ENCODE data around the gene KANK2. TPM values are rescaled to one million over a fixed set of nuclear protein-coding genes. Genes with fewer than 3 reads are reported as not detected.

Gene KANK2
- polyA plus RNA-seq, 1 donor from 2014 or later = 0.25 TPM

GRCh38 chr19:11242025-11242424 lies 44.7 kb upstream of the KANK2 start:
- no peak overlapping the region for H3K4me2 ChIP-seq (ENCODE audit: low read length)
- H3K27ac ChIP-seq (ENCODE audit: low read length) = no peak overlapping the region
- no peaks in the 10 kb centered on the region for H4K20me1 ChIP-seq (ENCODE audit: insufficient read depth)
- H3K9ac ChIP-seq (ENCODE audit: low read length) = no peak overlapping the region
- H3K36me3 ChIP-seq (ENCODE audit: insufficient read depth, low read length) = no peaks in the 10 kb centered on the region
- H3K9me2 ChIP-seq (ENCODE audit: insufficient read depth, low read length) = no peaks in the 10 kb centered on the region
- H3K27me3 ChIP-seq (ENCODE audit: insufficient read depth, low read depth, low read length) = no peaks in the 10 kb centered on the region
- H2AFZ ChIP-seq (ENCODE audit: low read depth, low read length) = no peak overlapping the region
- no peak for TF ChIP-seq CTCF (IDR thresholded peaks at IDR 0.05; ENCODE audit: poor library complexity, severe bottlenecking)
- no peak for TF ChIP-seq TAF1 (IDR thresholded peaks at IDR 0.05; ENCODE audit: low read depth)
- no peak for TF ChIP-seq EZH2 (IDR thresholded peaks at IDR 0.05; ENCODE audit: borderline replicate concordance, insufficient read depth, low read length, poor library complexity, severe bottlenecking)
- no peak for TF ChIP-seq RAD21 (conservative IDR thresholded peaks at IDR 0.05)
- TF ChIP-seq REST (IDR thresholded peaks at IDR 0.05; ENCODE audit: borderline replicate concordance) = no peak
- no peak for TF ChIP-seq MXI1 (conservative IDR thresholded peaks at IDR 0.05; ENCODE audit: poor library complexity, severe bottlenecking)
- TF ChIP-seq SMC3 (conservative IDR thresholded peaks at IDR 0.05; ENCODE audit: poor library complexity) = no peak
- TF ChIP-seq POLR2AphosphoS5 (IDR thresholded peaks at IDR 0.05) = no peak
- no peak for TF ChIP-seq EP300 (conservative IDR thresholded peaks at IDR 0.05; ENCODE audit: poor library complexity, severe bottlenecking)
- no peaks in the 10 kb centered on the region for H3K9me3 ChIP-seq (ENCODE audit: low read length)
- no peaks in the 10 kb centered on the region for H3F3A ChIP-seq (ENCODE audit: insufficient read depth, low read length, poor library complexity, severe bottlenecking)
- no peaks in the 10 kb centered on the region for H3K79me2 ChIP-seq (replicated peaks; ENCODE audit: insufficient read depth, low read length)
- no peak overlapping the region for H3K4me3 ChIP-seq (ENCODE audit: low read length)

GRCh38 chr19:11240008-11240444 lies 42.7 kb upstream of the KANK2 start:
- no peak for TF ChIP-seq POLR2AphosphoS5 (IDR thresholded peaks at IDR 0.05)
- TF ChIP-seq SMC3 (conservative IDR thresholded peaks at IDR 0.05; ENCODE audit: poor library complexity) = no peak
- TF ChIP-seq EP300 (conservative IDR thresholded peaks at IDR 0.05; ENCODE audit: poor library complexity, severe bottlenecking) = no peak
- no peak for TF ChIP-seq EZH2 (IDR thresholded peaks at IDR 0.05; ENCODE audit: borderline replicate concordance, insufficient read depth, low read length, poor library complexity, severe bottlenecking)
- TF ChIP-seq TAF1 (IDR thresholded peaks at IDR 0.05; ENCODE audit: low read depth) = no peak
- no peak for TF ChIP-seq MXI1 (conservative IDR thresholded peaks at IDR 0.05; ENCODE audit: poor library complexity, severe bottlenecking)
- TF ChIP-seq CTCF (IDR thresholded peaks at IDR 0.05; ENCODE audit: poor library complexity, severe bottlenecking) = no peak
- no peak for TF ChIP-seq REST (IDR thresholded peaks at IDR 0.05; ENCODE audit: borderline replicate concordance)
- TF ChIP-seq RAD21 (conservative IDR thresholded peaks at IDR 0.05) = no peak
- Histone ChIP-seq H3K9ac (ENCODE audit: low read length) (no peak overlapping the region), H3K36me3 (ENCODE audit: insufficient read depth, low read length) (no peaks in the 10 kb centered on the region)

More at GRCh38 chr19:11240008-11240444, 42.7 kb upstream of the KANK2 start:
- no peaks in the 10 kb centered on the region for H3K79me2 ChIP-seq (replicated peaks; ENCODE audit: insufficient read depth, low read length)
- H3K27me3 ChIP-seq (ENCODE audit: insufficient read depth, low read depth, low read length) = no peaks in the 10 kb centered on the region
- H2AFZ ChIP-seq (ENCODE audit: low read depth, low read length) = no peak overlapping the region
- no peaks in the 10 kb centered on the region for H3K9me3 ChIP-seq (ENCODE audit: low read length)
- H3K4me3 ChIP-seq (ENCODE audit: low read length) = no peak overlapping the region
- no peak overlapping the region for H3K27ac ChIP-seq (ENCODE audit: low read length)
- H4K20me1 ChIP-seq (ENCODE audit: insufficient read depth) = no peaks in the 10 kb centered on the region
- no peaks in the 10 kb centered on the region for H3K9me2 ChIP-seq (ENCODE audit: insufficient read depth, low read length)
- H3F3A ChIP-seq (ENCODE audit: insufficient read depth, low read length, poor library complexity, severe bottlenecking) = no peaks in the 10 kb centered on the region
- H3K4me2 ChIP-seq (ENCODE audit: low read length) = no peak overlapping the region
